GM12878 (cell line): ENCODE measurements around the gene C1orf198. TPM values are rescaled to one million over a fixed set of nuclear protein-coding genes. Genes with fewer than 3 reads are reported as not detected.

Experiments used
- ATAC-seq: fragments of 200-7000 bp; cut with Tn5 transposase; 3 replicates; pipeline ENCODE4 v1.9.1; 2020; ENCODE audit warnings: mild to moderate bottlenecking, moderate library complexity
- BruUV-seq: library from RNA; stranded (reverse); fragments of 400-500 nt; replicated peaks from 2 replicates; lab custom pipeline; 2021; lab: Mats Ljungman, UMichigan
- CTCF ChIA-PET: fragments of 300-600 bp; sonication (Branson Sonifier 250); formaldehyde crosslinking; extraction: SDS; loops from one replicate; lab custom pipeline; 2021; ENCODE audit warnings: inconsistent platforms; lab: Yijun Ruan, JAX
- POLR2A ChIA-PET: fragments of 350-600 bp; formaldehyde crosslinking; extraction: SDS; loops from one replicate; lab custom pipeline; 2021; ENCODE audit warnings: inconsistent platforms; lab: Charles Lee
- RAD21 ChIA-PET: fragments of 300-600 bp; sonication (Branson Sonifier 250); formaldehyde crosslinking; loops from one replicate; lab custom pipeline; 2023; ENCODE audit warnings: antibody characterized with exemption; ENCODE audit not compliant: unreplicated experiment; lab: Charles Lee
- SMC1A ChIA-PET: fragments of 300-600 bp; sonication (Branson Sonifier 250); formaldehyde crosslinking; loops from one replicate; lab custom pipeline; 2023; ENCODE audit not compliant: unreplicated experiment, uncharacterized antibody; lab: Charles Lee
- DNase-seq: peaks from one replicate; pipeline ENCODE4 v3.0.0-alpha.2; 2011; ENCODE audit warnings: low read depth, low spot score
- FAIRE-seq: peaks from 3 replicates; lab custom pipeline; 2011; peaks lifted over from hg19 to GRCh38; lab: Jason Lieb, UNC
- H2AFZ ChIP-seq: 2 replicates; pipeline ENCODE4 v1.6.0; 2011; ENCODE audit warnings: low read depth, low read length, control low read depth; ENCODE audit not compliant: control insufficient read depth
- H3K27ac ChIP-seq: 2 replicates; pipeline ENCODE4 v1.5.1; 2011; ENCODE audit warnings: control low read depth; ENCODE audit not compliant: control insufficient read depth, insufficient read depth
- H3K27me3 ChIP-seq, 2 experiments: replicated peaks in 1 of 2; 2 replicates each; pipeline versions ENCODE4 v1.6.0 to v1.6.1; 2011; ENCODE audit warnings: low read length in 1 of 2; ENCODE audit not compliant: control insufficient read depth in 2 of 2, insufficient read depth in 2 of 2
- H3K36me3 ChIP-seq, 2 experiments: 2 replicates each; pipeline ENCODE4 v1.5.1; 2011; ENCODE audit warnings: low read length in 1 of 2; ENCODE audit not compliant: control insufficient read depth in 2 of 2, insufficient read depth in 2 of 2
- H3K4me1 ChIP-seq: 2 replicates; pipeline ENCODE4 v1.6.1; 2011; ENCODE audit warnings: mild to moderate bottlenecking, low read length, moderate library complexity, mixed read lengths; ENCODE audit not compliant: control insufficient read depth, insufficient read depth
- H3K4me2 ChIP-seq: 2 replicates; pipeline ENCODE4 v1.6.0; 2011; ENCODE audit warnings: control low read depth; ENCODE audit not compliant: control insufficient read depth, insufficient read depth
- H3K4me3 ChIP-seq: fragments of 200-600 bp; sonication (generic); 2 replicates; pipeline ENCODE4 v1.5.1; 2016
- H3K79me2 ChIP-seq: 2 replicates; pipeline ENCODE4 v1.6.0; 2011; ENCODE audit warnings: low read length; ENCODE audit not compliant: control insufficient read depth, insufficient read depth
- H3K9ac ChIP-seq: 2 replicates; pipeline ENCODE4 v1.8.0; 2011; ENCODE audit warnings: low read length, control low read depth, mixed read lengths; ENCODE audit not compliant: control insufficient read depth, insufficient read depth
- H3K9me3 ChIP-seq: replicated peaks from 3 replicates; pipeline ENCODE4 v1.5.1; 2011; ENCODE audit warnings: mild to moderate bottlenecking, low read length; ENCODE audit not compliant: control insufficient read depth, insufficient read depth
- H4K20me1 ChIP-seq: 2 replicates; pipeline ENCODE4 v1.6.0; 2011; ENCODE audit not compliant: control insufficient read depth, insufficient read depth
- ASH2L ChIP-seq: fragments of 300-600, 200-600 bp; sonication (generic); IDR thresholded peaks from 2 replicates; pipeline ENCODE4 v1.6.1; 2017; ENCODE audit warnings: low read depth, mild to moderate bottlenecking, borderline replicate concordance
- ATF7 ChIP-seq: fragments of 450-650 bp; IDR thresholded peaks from 2 replicates; pipeline ENCODE4 v1.6.1; 2016; ENCODE audit warnings: low read depth, mild to moderate bottlenecking
- CEBPB ChIP-seq, 2 experiments: fragments of 150-350 bp in 1 of 2; IDR thresholded peaks; 2 replicates each; pipeline ENCODE4 v1.6.1; 2012 to 2014; ENCODE audit warnings: low read depth in 2 of 2, low read length in 2 of 2, borderline replicate concordance in 1 of 2, inconsistent platforms in 1 of 2
- E2F8 ChIP-seq: fragments of 450-650 bp; IDR thresholded peaks from 2 replicates; pipeline ENCODE4 v1.6.1; 2018; ENCODE audit warnings: mild to moderate bottlenecking, low read depth, moderate library complexity; ENCODE audit not compliant: partially characterized antibody
- EZH2 ChIP-seq: IDR thresholded peaks from 2 replicates; pipeline ENCODE4 v1.6.1; 2012; ENCODE audit warnings: low read depth, mild to moderate bottlenecking, control low read depth, inconsistent platforms, low read length, borderline replicate concordance; ENCODE audit not compliant: control insufficient read depth
- HDAC2 ChIP-seq: fragments of 200-600 bp; sonication (generic); IDR thresholded peaks from 2 replicates; pipeline ENCODE4 v1.6.1; 2017
- HSF1 ChIP-seq: fragments of 150-350 bp; IDR thresholded peaks from 2 replicates; pipeline ENCODE4 v1.6.1; 2014; ENCODE audit warnings: mild to moderate bottlenecking, low read depth, low read length
- NRF1 ChIP-seq: conservative IDR thresholded peaks from 2 replicates; pipeline ENCODE4 v1.6.1; 2011; ENCODE audit warnings: mild to moderate bottlenecking, low read depth, low read length, improper control_type of control experiment
- PAX5 ChIP-seq: IDR thresholded peaks from 2 replicates; pipeline ENCODE4 v1.6.1; 2011; ENCODE audit warnings: low read depth, low read length, borderline replicate concordance
- RBBP5 ChIP-seq: fragments of 200-600 bp; sonication (generic); conservative IDR thresholded peaks from 2 replicates; pipeline ENCODE4 v1.6.1; 2016
- RUNX3 ChIP-seq: IDR thresholded peaks from 2 replicates; pipeline ENCODE4 v1.6.1; 2012; ENCODE audit warnings: low read length, inconsistent platforms
- SMAD1 ChIP-seq: fragments of 450-650 bp; IDR thresholded peaks from 2 replicates; pipeline ENCODE4 v1.6.1; 2018; ENCODE audit warnings: mild to moderate bottlenecking, low read depth; ENCODE audit not compliant: partially characterized antibody
- SRF ChIP-seq, 2 experiments: IDR thresholded peaks; 2 replicates each; pipeline ENCODE4 v1.6.1; 2011; ENCODE audit warnings: low read depth in 2 of 2, low read length in 2 of 2, mild to moderate bottlenecking in 1 of 2, moderate library complexity in 1 of 2
- TAF1 ChIP-seq: IDR thresholded peaks from 2 replicates; pipeline ENCODE4 v1.6.1; 2011; ENCODE audit warnings: mild to moderate bottlenecking, low read depth, low read length, borderline replicate concordance
- TBL1XR1 ChIP-seq: IDR thresholded peaks from 2 replicates; pipeline ENCODE4 v1.6.1; 2012; ENCODE audit warnings: low read depth, low read length, improper control_type of control experiment
- TCF3 ChIP-seq: IDR thresholded peaks from 2 replicates; pipeline ENCODE4 v1.6.1; 2012; ENCODE audit warnings: low read depth, mild to moderate bottlenecking, low read length, borderline replicate concordance; ENCODE audit not compliant: insufficient read depth
- USF2 ChIP-seq: IDR thresholded peaks from 2 replicates; pipeline ENCODE4 v1.6.1; 2011; ENCODE audit warnings: low read depth, low read length, improper control_type of control experiment, borderline replicate concordance
- YY1 ChIP-seq: IDR thresholded peaks from 2 replicates; pipeline ENCODE4 v1.6.1; 2011; ENCODE audit warnings: low read depth, mild to moderate bottlenecking, low read length
- ZNF622 ChIP-seq: fragments of 450-650 bp; IDR thresholded peaks from 2 replicates; pipeline ENCODE4 v1.6.1; 2017; ENCODE audit warnings: mild to moderate bottlenecking, inconsistent platforms
- WGBS: methylation state at CpG from one replicate; pipeline ENCODE4 v1.1.6; 2016; ENCODE audit warnings: low lambda C conversion rate; ENCODE audit not compliant: insufficient replicate concordance, insufficient coverage; ENCODE audit errors: missing lambda C conversion rate; 5-methylcytosine and 5-hydroxymethylcytosine counted together
- in situ Hi-C: fragments of 300-500 bp; cut with MboI; formaldehyde crosslinking; loops from 9 replicates; pipeline ENCODE4 v1.14.3; 2018; ENCODE audit warnings: mixed read lengths
- intact Hi-C: fragments of 100-400 bp; cut with micrococcal nuclease; formaldehyde crosslinking; loops from one replicate; pipeline ENCODE4 v1.14.2; 2022; ENCODE audit not compliant: unreplicated experiment
- polyA plus RNA-seq, 11 experiments: library from polyadenylated mRNA; depleted of rRNA in 4 of 11; unstranded in 6 of 11; stranded (reverse) in 5 of 11; fragments of >200 nt; fragmentation: Nextera tagmentation in 4 of 11; fragmentation: Illumina TruSeq in 1 of 11; extraction: Ambion mirVana in 4 of 11; extraction: Trizol in 1 of 11; gene quantifications; 1 replicate in 1 of 11; 2 replicates in 10 of 11; pipeline versions ENCODE4 v1.2.1 to v1.2.3, GENCODE V29; 2011 to 2016; ENCODE audit warnings: inconsistent platforms in 2 of 11, missing spikeins in 2 of 11, low read depth in 1 of 11
- total RNA-seq, 4 experiments: library from RNA; depleted of rRNA in 3 of 4; stranded (reverse); fragments of >200 nt in 3 of 4; fragmentation: Illumina TruSeq in 1 of 4; extraction: Trizol in 1 of 4; gene quantifications; 2 replicates each; pipeline versions ENCODE4 v1.2.1 to v1.2.3, GENCODE V29; 2013 to 2021

C1orf198 gene
- total and polyA plus RNA-seq, 10 of the 15 experiments (the other 5 are each of a cell fraction or from before 2014, with no cell fraction given): 0.16 to 2.8 (median 1.1) TPM

GRCh38 chr1:230836793-230837192 is 31.5 kb downstream of the C1orf198 start (continued):
- no peak for TF ChIP-seq HSF1
- no peak for TF ChIP-seq NRF1
- no peak for TF ChIP-seq SMAD1

- FAIRE-seq (no peak), ATAC-seq (no peak), DNase-seq (no peak)
- Histone ChIP-seq H3K4me3 (no peak overlapping the region), H3K9me3 (no peaks in the 10 kb centered on the region), H4K20me1 (no peaks in the 10 kb centered on the region), H2AFZ (no peak overlapping the region), H3K4me2 (no peak overlapping the region), H3K36me3 (no peaks in the 10 kb centered on the region), H3K27ac (no peak overlapping the region), H3K27me3 (no peaks in the 10 kb centered on the region), H3K9ac (no peak overlapping the region), H3K79me2 (no peaks in the 10 kb centered on the region), H3K4me1 (no peaks in the 10 kb centered on the region)
- intact Hi-C loops (no loop called here), in situ Hi-C loops (no loop called here)
- CTCF ChIA-PET: interaction anchor here (0.6 to 1.3 kb wide), 2 partner anchors 12 to 394 kb away, joined by 3 to 4 read pairs; no protein-coding TSS in a partner anchor
- POLR2A ChIA-PET: no interaction called here
- SMC1A ChIA-PET: no interaction called here
- RAD21 ChIA-PET: no interaction called here
- no TSS peak for BruUV-seq
- 58% methylated on average over 5 of the region's 5 CpGs for WGBS
- no peak for TF ChIP-seq HDAC2
- TF ChIP-seq USF2: no peak
- TF ChIP-seq ATF7: no peak
- no peak for TF ChIP-seq RUNX3
- TF ChIP-seq PAX5: no peak
- TF ChIP-seq YY1: no peak
- TF ChIP-seq TAF1: no peak
- TF ChIP-seq ZNF622: no peak
- TF ChIP-seq ASH2L: no peak
- no peak for TF ChIP-seq RBBP5
- no peak for TF ChIP-seq EZH2
- TF ChIP-seq TCF3: no peak
- no peak for TF ChIP-seq TBL1XR1
- TF ChIP-seq CEBPB (IDR thresholded peaks at IDR 0.05; ENCODE audit: borderline replicate concordance in 1 of 2, low read depth in 2 of 2, low read length in 2 of 2): no peak
- TF ChIP-seq SRF (IDR thresholded peaks at IDR 0.05; ENCODE audit: low read depth in 2 of 2, low read length in 2 of 2): no peak
- no peak for TF ChIP-seq E2F8
These were observed 32.0 kb downstream of the C1orf198 start for GRCh38 chr1:230836347-230836746.
